IPS DF 4.7 (cell line): ENCODE measurements around the gene SLC16A5.
"Not testable (repeated sequence)": the region's sequence is repeated elsewhere in the genome, so short reads cannot be mapped to it uniquely, and the experiment has no call there.

Experiments
- DNase-seq: peaks from one replicate; pipeline ENCODE4 v3.0.0-alpha.2; 2013; ENCODE audit warnings: low spot score; ENCODE audit errors: extremely low read depth

Gene SLC16A5

GRCh38 chr17:75132018-75133000 lies 44.6 kb downstream of the SLC16A5 start:
- not testable (repeated sequence) for DNase-seq

GRCh38 chr17:75133001-75133400 lies 45.2 kb downstream of the SLC16A5 start:
- DNase-seq: no peak

GRCh38 chr17:75133607-75134347 lies 46.0 kb downstream of the SLC16A5 start:
- DNase-seq: not testable (repeated sequence)

DNA sequence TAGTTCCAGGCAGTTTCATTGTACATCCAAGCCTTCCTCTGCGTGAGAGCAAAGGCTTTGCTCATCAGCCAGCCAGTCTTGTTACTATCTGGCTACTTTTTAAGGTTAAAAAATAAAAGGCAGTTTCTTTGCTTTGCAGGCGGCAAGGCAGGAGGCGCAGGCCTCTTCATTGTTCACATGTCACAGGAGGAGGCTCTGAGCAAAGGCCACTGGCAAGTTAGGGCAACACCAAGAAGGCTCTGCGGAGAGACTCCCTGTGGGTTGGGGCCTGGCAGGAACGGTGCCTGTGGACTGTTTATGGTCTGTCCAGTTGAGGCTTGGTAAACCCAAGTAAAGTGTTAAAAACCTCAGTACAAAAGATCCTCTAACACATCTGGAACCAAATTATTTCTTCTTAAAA lies 47.7 kb downstream of the SLC16A5 start:
- DNase-seq: no peak

DNA sequence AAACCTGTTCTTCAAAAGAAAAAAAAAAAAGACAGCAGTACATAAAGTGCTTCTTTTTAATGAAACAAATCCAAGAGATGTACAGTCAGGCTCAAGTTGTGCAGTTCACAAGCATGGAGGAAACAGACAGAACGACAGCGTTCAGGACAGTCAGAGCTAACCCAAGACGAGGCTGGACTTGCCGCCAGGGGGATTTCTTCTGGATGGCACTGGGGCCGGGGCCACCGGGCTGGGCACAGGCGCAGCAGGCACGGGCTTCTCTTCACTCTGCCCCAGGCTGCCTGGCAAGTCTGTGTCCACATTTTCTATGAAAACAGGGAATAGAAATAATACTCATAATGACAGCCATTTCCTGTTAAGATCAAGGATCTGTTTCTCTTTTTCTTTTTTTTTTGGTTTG lies 48.2 kb downstream of the SLC16A5 start:
- DNase-seq: no peak

- DNase-seq: not testable (repeated sequence)
Observed at GRCh38 chr17:75137762-75138161, 50.0 kb downstream of the SLC16A5 start.

GRCh38 chr17:75138519-75138918 lies 50.8 kb downstream of the SLC16A5 start:
- DNase-seq: no peak

- no peak for DNase-seq
Observed at GRCh38 chr17:75142236-75142971, 54.6 kb downstream of the SLC16A5 start.

- no peak for DNase-seq
Observed at GRCh38 chr17:75144816-75145512, 57.2 kb downstream of the SLC16A5 start.

DNA sequence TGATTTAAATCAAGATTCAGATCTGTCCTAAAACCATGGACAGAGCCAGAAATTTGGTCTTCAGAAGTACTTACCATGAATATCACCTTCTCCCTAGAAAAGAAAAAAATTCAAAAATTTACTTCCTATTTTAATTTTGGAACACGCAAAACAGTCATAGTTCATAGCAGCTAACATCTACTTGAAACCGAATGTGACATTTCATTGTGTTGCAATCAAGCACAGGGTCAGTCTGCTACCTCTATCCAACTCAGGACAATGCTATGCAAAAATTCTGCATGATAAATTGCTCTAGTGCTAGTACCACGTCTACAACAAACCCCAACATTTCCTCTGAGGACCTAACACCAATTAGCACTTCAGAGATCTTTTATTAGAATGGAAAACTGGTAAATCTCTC lies 58.8 kb downstream of the SLC16A5 start:
- DNase-seq: no peak

DNA sequence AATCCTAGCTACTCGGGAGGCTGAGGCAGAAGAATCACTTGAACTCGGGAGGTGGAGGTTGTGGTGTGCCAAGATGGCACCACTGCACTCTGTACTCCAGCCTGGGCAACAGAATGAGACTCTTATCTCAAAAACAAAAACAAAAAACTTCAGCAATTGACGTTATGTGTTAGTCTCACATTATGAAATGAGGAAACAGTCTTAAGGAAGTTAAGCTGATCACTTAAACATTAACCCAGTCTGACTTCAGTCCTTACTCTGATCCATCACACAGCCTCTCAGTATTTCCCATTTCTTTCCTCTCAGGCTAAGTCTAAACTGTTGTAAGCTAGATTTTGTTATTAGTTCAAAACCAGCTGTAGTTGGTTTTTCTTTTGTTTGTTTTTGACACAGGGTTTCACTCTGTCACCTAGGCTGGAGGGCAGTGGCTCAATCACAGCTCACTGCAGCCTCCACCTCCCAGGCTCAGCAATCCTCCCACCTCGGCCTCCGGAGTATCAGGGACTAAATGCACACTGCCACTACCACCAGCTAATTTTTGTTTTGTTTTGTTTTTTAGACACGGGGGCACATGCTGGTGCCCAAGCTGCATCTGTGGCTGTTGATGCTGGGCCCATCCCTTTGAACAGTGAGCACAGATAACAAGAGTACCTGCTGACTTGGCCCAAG lies 60.3 kb downstream of the SLC16A5 start:
- no peak for DNase-seq

- DNase-seq: no peak
Observed at GRCh38 chr17:75151930-75152329, 64.2 kb downstream of the SLC16A5 start.

- DNase-seq: no peak
Observed at GRCh38 chr17:75152523-75152921, 64.8 kb downstream of the SLC16A5 start.

GRCh38 chr17:75152922-75153779 lies 65.4 kb downstream of the SLC16A5 start:
- DNase-seq: no peak

DNA sequence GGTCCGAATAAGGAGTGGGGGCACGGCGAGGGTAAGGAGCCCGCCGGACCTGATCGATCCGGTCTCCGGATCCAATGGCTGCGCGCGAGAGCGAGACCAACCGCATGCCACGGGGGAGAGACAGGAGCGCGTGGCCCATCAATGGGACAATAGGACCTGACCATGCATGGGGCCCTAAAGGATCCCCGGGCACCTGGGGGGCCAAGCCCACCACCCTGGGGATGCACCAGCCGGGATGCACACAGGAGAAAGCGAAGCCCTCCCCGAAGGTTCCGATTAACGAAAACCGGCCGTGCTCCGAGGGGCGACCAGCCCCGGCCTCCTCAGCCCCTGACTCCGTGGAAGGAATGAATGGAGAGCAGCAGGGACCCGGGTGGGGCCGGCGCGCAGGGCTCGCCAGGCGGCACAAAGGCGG lies 66.0 kb downstream of the SLC16A5 start:
- no peak for DNase-seq

DNA sequence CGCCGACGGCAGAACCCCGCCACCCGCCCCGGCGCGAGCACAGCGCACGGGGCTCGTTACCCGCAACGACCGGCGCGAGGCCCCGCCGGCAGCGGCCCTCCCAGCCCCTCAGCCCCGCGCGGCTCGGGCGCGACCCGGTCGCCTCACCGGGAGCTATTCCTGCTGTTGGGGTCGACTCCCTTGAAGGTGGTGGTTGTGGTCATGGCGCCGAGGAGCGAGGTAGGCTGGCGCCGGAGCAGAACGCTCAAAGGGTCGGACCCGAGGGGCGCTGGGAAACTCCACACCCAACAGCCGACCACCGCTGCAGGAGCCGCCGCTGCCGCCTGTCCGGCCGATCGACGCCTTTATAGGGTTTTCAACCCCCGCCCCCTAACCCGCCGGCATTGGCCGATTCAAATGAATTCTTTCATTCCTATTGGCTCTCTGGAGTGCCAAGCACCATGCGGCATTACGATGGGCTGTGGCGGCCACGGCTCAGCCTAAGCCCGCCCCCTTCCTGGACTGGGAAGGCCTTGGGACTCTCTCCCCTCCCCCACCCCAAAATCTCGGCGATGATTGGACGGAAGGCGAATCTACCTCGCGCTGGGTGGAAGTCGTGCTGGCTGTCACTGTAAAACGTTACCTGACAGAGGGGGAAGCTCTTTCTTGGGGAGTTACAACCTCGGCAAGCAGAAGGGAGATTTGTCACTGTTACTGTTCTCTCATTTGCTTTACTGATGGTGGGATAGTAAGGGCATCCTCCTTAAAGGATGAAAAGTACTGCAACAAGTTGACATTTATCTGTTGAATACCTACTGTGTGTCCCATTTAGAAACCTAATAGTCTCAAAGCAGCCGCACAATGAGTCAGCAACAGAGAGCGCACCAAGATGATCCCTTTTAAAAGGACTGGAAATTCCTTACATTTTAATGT lies 66.7 kb downstream of the SLC16A5 start, which contains the start of gene JPT1:
Gene JPT1, minus strand, starts transcription at position 318 of the 912 bp plus-strand sequence. Its CDS starts 115 bp downstream, at position 203.
- peak; percentile 95 for DNase-seq

- no peak for DNase-seq
Observed at GRCh38 chr17:75155191-75155601, 67.4 kb downstream of the SLC16A5 start.
